ENCODE measurements around the gene BRPF1.

DNA sequence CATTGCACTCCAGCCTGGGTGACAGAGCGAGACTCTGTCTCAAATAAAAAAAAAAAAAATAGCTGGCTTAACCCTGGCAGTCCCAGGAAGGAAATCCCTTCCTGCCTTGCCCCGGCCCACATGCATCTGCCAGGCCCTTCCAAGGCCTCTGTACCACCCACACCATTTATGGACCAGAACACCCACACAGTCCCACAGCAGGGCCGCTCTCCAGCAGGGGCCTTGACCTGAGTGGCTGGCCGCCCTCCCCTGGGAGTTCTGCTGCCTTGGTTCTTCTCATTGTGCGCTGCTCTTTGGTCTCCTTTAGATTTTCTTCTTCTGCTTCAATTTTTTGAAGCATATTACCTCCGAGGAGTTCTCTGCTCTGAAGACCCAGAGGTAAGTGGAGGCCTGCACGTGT is 44.0 kb upstream of the BRPF1 start:
- TF ChIP-seq SIN3A (IDR thresholded peaks at IDR 0.05; ENCODE audit: borderline replicate concordance, insufficient read depth, low read length) (no peak), POLR2AphosphoS5 (IDR thresholded peaks at IDR 0.05; ENCODE audit: low read depth, low read length) (no peak), TAF1 (IDR thresholded peaks at IDR 0.05; ENCODE audit: borderline replicate concordance, insufficient read depth, low read length) (no peak)

Measured in PFSK-1 (cell line).